ENCODE results near the gene EXOC1L. TPM values are rescaled to one million over a fixed set of nuclear protein-coding genes. Genes with fewer than 3 reads are reported as not detected.

EXOC1L gene
- total and polyA plus RNA-seq, 2 of the 13 experiments (the other 11 are each of a cell fraction or from before 2014, with no cell fraction given), result not detected

DNA sequence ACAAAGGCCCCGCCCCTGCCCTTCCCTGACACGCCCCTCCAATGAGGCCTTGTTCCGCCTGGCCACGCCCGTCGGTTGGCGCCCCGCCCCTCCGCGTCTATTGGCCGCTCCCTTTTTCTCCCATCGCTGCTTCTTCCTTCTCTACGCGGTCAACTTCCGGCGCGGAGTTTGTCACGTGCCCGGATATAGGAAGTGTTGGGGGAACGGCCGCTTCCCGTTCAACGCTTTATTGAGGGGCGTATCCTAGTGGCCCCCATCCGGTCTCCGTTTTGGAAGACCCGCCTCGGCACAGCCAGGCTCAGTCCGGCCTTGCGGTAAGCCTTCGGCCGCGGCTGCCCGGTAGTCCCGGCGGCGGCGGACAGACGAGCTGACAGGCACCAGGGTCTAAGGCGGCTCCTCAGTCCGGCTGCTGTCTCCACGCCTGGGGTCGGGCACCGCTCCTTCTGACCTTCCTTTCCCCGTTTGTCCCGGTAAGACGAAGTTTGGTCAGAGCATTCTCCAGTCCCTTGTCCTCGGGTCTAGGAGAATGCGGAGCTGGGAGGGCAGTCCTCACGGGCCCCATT, 34.0 kb downstream of the EXOC1L start, which contains the start of gene EXOC1 (continued):
- TF ChIP-seq, protein P1, sequence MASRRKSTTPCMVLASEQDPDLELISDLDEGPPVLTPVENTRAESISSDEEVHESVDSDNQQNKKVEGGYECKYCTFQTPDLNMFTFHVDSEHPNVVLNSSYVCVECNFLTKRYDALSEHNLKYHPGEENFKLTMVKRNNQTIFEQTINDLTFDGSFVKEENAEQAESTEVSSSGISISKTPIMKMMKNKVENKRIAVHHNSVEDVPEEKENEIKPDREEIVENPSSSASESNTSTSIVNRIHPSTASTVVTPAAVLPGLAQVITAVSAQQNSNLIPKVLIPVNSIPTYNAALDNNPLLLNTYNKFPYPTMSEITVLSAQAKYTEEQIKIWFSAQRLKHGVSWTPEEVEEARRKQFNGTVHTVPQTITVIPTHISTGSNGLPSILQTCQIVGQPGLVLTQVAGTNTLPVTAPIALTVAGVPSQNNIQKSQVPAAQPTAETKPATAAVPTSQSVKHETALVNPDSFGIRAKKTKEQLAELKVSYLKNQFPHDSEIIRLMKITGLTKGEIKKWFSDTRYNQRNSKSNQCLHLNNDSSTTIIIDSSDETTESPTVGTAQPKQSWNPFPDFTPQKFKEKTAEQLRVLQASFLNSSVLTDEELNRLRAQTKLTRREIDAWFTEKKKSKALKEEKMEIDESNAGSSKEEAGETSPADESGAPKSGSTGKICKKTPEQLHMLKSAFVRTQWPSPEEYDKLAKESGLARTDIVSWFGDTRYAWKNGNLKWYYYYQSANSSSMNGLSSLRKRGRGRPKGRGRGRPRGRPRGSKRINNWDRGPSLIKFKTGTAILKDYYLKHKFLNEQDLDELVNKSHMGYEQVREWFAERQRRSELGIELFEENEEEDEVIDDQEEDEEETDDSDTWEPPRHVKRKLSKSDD (CRISPR knock-in tag; IDR thresholded peaks at IDR 0.05; ENCODE audit: low read depth), result no peak
- 0 out of 2 replicates have a peak, but pooled peaks have one; percentile 8 for TF ChIP-seq ZNF749 (CRISPR knock-in tag; IDR thresholded peaks at IDR 0.05; ENCODE audit: borderline replicate concordance)
- TF ChIP-seq ZFP41 (CRISPR knock-in tag; IDR thresholded peaks at IDR 0.05; ENCODE audit: borderline replicate concordance), result no peak
- TF ChIP-seq ZNF790 (CRISPR knock-in tag; IDR thresholded peaks at IDR 0.05; ENCODE audit: borderline replicate concordance), result no peak
- no peak for TF ChIP-seq CBX2 (IDR thresholded peaks at IDR 0.05; ENCODE audit: low read depth, low read length)
- TF ChIP-seq CBX2 (CRISPR knock-in tag; IDR thresholded peaks at IDR 0.05; ENCODE audit: low read depth), result no peak
- TF ChIP-seq KLF15 (CRISPR knock-in tag; IDR thresholded peaks at IDR 0.05; ENCODE audit: borderline replicate concordance), result no peak
- TF ChIP-seq ZFP37 (CRISPR knock-in tag; IDR thresholded peaks at IDR 0.05; ENCODE audit: borderline replicate concordance), result no peak
- TF ChIP-seq, protein P2, sequence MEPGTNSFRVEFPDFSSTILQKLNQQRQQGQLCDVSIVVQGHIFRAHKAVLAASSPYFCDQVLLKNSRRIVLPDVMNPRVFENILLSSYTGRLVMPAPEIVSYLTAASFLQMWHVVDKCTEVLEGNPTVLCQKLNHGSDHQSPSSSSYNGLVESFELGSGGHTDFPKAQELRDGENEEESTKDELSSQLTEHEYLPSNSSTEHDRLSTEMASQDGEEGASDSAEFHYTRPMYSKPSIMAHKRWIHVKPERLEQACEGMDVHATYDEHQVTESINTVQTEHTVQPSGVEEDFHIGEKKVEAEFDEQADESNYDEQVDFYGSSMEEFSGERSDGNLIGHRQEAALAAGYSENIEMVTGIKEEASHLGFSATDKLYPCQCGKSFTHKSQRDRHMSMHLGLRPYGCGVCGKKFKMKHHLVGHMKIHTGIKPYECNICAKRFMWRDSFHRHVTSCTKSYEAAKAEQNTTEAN (CRISPR knock-in tag; conservative IDR thresholded peaks at IDR 0.05), result 0 out of 2 replicates have a peak, but pooled peaks have one; percentile 18
- TF ChIP-seq NFIC (IDR thresholded peaks at IDR 0.05; ENCODE audit: low read length), result no peak
- TF ChIP-seq SOX5 (CRISPR knock-in tag; IDR thresholded peaks at IDR 0.05; ENCODE audit: borderline replicate concordance), result peak; percentile 33; the same call in 1 of the 2 replicates
- peak; percentile 28; the same call in 1 of the 2 replicates for TF ChIP-seq RAD21 (CRISPR knock-in tag; IDR thresholded peaks at IDR 0.05)
- TF ChIP-seq, protein P3, sequence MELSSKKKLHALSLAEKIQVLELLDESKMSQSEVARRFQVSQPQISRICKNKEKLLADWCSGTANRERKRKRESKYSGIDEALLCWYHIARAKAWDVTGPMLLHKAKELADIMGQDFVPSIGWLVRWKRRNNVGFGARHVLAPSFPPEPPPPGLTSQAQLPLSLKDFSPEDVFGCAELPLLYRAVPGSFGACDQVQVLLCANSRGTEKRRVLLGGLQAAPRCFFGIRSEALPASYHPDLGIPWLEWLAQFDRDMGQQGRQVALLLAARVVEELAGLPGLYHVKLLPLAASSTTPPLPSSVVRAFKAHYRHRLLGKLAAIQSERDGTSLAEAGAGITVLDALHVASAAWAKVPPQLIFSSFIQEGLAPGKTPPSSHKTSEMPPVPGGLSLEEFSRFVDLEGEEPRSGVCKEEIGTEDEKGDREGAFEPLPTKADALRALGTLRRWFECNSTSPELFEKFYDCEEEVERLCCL (CRISPR knock-in tag; IDR thresholded peaks at IDR 0.05; ENCODE audit: borderline replicate concordance), result no peak
- TF ChIP-seq ZNF703 (CRISPR knock-in tag; IDR thresholded peaks at IDR 0.05; ENCODE audit: borderline replicate concordance), result no peak
- no peak for TF ChIP-seq ZNF660 (CRISPR knock-in tag; IDR thresholded peaks at IDR 0.05; ENCODE audit: borderline replicate concordance, low read depth)
- no peak for TF ChIP-seq ZNF547 (CRISPR knock-in tag; IDR thresholded peaks at IDR 0.05)
- TF ChIP-seq MAZ (IDR thresholded peaks at IDR 0.05; ENCODE audit: borderline replicate concordance, low read depth, low read length), result no peak
- no peak for TF ChIP-seq MAZ (CRISPR knock-in tag; IDR thresholded peaks at IDR 0.05; ENCODE audit: low read depth)
- no peak for TF ChIP-seq ZKSCAN1 (IDR thresholded peaks at IDR 0.05; ENCODE audit: low read length)
- TF ChIP-seq, protein P4, sequence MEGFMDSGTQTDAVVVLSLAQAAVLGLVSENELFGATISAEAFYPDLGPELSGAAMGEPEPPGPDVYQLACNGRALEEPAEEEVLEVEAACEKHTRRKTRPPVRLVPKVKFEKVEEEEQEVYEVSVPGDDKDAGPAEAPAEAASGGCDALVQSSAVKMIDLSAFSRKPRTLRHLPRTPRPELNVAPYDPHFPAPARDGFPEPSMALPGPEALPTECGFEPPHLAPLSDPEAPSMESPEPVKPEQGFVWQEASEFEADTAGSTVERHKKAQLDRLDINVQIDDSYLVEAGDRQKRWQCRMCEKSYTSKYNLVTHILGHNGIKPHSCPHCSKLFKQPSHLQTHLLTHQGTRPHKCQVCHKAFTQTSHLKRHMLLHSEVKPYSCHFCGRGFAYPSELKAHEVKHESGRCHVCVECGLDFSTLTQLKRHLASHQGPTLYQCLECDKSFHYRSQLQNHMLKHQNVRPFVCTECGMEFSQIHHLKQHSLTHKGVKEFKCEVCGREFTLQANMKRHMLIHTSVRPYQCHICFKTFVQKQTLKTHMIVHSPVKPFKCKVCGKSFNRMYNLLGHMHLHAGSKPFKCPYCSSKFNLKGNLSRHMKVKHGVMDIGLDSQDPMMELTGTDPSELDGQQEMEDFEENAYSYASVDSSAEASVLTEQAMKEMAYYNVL (CRISPR knock-in tag; IDR thresholded peaks at IDR 0.05; ENCODE audit: borderline replicate concordance), result 0 out of 2 replicates have a peak, but pooled peaks have one; percentile 24
- no peak for TF ChIP-seq SMARCE1 (IDR thresholded peaks at IDR 0.05; ENCODE audit: borderline replicate concordance)
- TF ChIP-seq, protein P5, sequence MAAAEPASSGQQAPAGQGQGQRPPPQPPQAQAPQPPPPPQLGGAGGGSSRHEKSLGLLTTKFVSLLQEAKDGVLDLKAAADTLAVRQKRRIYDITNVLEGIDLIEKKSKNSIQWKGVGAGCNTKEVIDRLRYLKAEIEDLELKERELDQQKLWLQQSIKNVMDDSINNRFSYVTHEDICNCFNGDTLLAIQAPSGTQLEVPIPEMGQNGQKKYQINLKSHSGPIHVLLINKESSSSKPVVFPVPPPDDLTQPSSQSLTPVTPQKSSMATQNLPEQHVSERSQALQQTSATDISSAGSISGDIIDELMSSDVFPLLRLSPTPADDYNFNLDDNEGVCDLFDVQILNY (CRISPR knock-in tag; conservative IDR thresholded peaks at IDR 0.05), result no peak

Data from HepG2 (cell line).